Measurements from ENCODE around the gene ZNF23.

Gene ZNF23

GRCh38 chr16:71409011-71409775 is 52.9 kb downstream of the ZNF23 start:
- CTCF ChIA-PET = no interaction called here
- POLR2A ChIA-PET = no interaction called here
- TF ChIP-seq PKNOX1 (IDR thresholded peaks at IDR 0.05) (no peak), HDGF (IDR thresholded peaks at IDR 0.05; ENCODE audit: borderline replicate concordance) (no peak), BHLHE40 (IDR thresholded peaks at IDR 0.05; ENCODE audit: borderline replicate concordance) (no peak), LEF1 (IDR thresholded peaks at IDR 0.05; ENCODE audit: borderline replicate concordance) (no peak), FOXM1 (IDR thresholded peaks at IDR 0.05; ENCODE audit: borderline replicate concordance) (no peak), CTBP1 (IDR thresholded peaks at IDR 0.05; ENCODE audit: borderline replicate concordance) (no peak), SUZ12 (IDR thresholded peaks at IDR 0.05) (no peak), SP1 (IDR thresholded peaks at IDR 0.05) (no peak), L3MBTL2 (conservative IDR thresholded peaks at IDR 0.05) (no peak), ZNF384 (IDR thresholded peaks at IDR 0.05) (no peak)
- DNase-seq (ENCODE audit: extremely low spot score) = no peak

GRCh38 chr16:71408536-71408935 is 53.5 kb downstream of the ZNF23 start:
- ChIA-PET POLR2A (no interaction called here), CTCF (no interaction called here)
- TF ChIP-seq LEF1 (IDR thresholded peaks at IDR 0.05; ENCODE audit: borderline replicate concordance) = no peak
- no peak for DNase-seq (ENCODE audit: extremely low spot score)

- POLR2A ChIA-PET = no interaction called here
- DNase-seq (ENCODE audit: extremely low spot score) = no peak
- TF ChIP-seq ZNF384 (IDR thresholded peaks at IDR 0.05) (no peak), HDGF (IDR thresholded peaks at IDR 0.05; ENCODE audit: borderline replicate concordance) (no peak), TARDBP (IDR thresholded peaks at IDR 0.05) (no peak), BHLHE40 (IDR thresholded peaks at IDR 0.05; ENCODE audit: borderline replicate concordance) (no peak), NFRKB (IDR thresholded peaks at IDR 0.05) (no peak), ARNT (IDR thresholded peaks at IDR 0.05) (no peak)
- CTCF ChIA-PET = no interaction called here
These were observed 54.3 kb downstream of the ZNF23 start for GRCh38 chr16:71407731-71408130.

GRCh38 chr16:71406724-71407123 is 55.3 kb downstream of the ZNF23 start:
- DNase-seq (ENCODE audit: extremely low spot score) = no peak
- ChIA-PET CTCF (no interaction called here), POLR2A (no interaction called here)
- TF ChIP-seq BHLHE40 (IDR thresholded peaks at IDR 0.05; ENCODE audit: borderline replicate concordance) = no peak
- no peak for TF ChIP-seq FOXM1 (IDR thresholded peaks at IDR 0.05; ENCODE audit: borderline replicate concordance)
- TF ChIP-seq SP1 (IDR thresholded peaks at IDR 0.05) = no peak
- TF ChIP-seq ARNT (IDR thresholded peaks at IDR 0.05) = no peak
- no peak for TF ChIP-seq HDGF (IDR thresholded peaks at IDR 0.05; ENCODE audit: borderline replicate concordance)
- no peak for TF ChIP-seq FOXA1 (IDR thresholded peaks at IDR 0.05)
- no peak for TF ChIP-seq FOXK2 (IDR thresholded peaks at IDR 0.05)
- no peak for TF ChIP-seq TARDBP (IDR thresholded peaks at IDR 0.05)
- TF ChIP-seq ELF4 (IDR thresholded peaks at IDR 0.05) = no peak

GRCh38 chr16:71406316-71406715 is 55.7 kb downstream of the ZNF23 start:
- DNase-seq (ENCODE audit: extremely low spot score) = no peak
- ChIA-PET POLR2A (no interaction called here), CTCF (no interaction called here)
- TF ChIP-seq PKNOX1 (IDR thresholded peaks at IDR 0.05) = no peak
- no peak for TF ChIP-seq BHLHE40 (IDR thresholded peaks at IDR 0.05; ENCODE audit: borderline replicate concordance)
- no peak for TF ChIP-seq L3MBTL2 (conservative IDR thresholded peaks at IDR 0.05)
- TF ChIP-seq ARNT (IDR thresholded peaks at IDR 0.05) = no peak
- no peak for TF ChIP-seq TARDBP (IDR thresholded peaks at IDR 0.05)
- TF ChIP-seq NFRKB (IDR thresholded peaks at IDR 0.05) = no peak
- no peak for TF ChIP-seq HDGF (IDR thresholded peaks at IDR 0.05; ENCODE audit: borderline replicate concordance)
- no peak for TF ChIP-seq FOXK2 (IDR thresholded peaks at IDR 0.05)
- no peak for TF ChIP-seq ELF4 (IDR thresholded peaks at IDR 0.05)
- TF ChIP-seq CTBP1 (IDR thresholded peaks at IDR 0.05; ENCODE audit: borderline replicate concordance) = no peak
- no peak for TF ChIP-seq LEF1 (IDR thresholded peaks at IDR 0.05; ENCODE audit: borderline replicate concordance)
- no peak for TF ChIP-seq ZNF384 (IDR thresholded peaks at IDR 0.05)
- TF ChIP-seq FOXA1 (IDR thresholded peaks at IDR 0.05) = no peak
- TF ChIP-seq SUZ12 (IDR thresholded peaks at IDR 0.05) = no peak
- TF ChIP-seq SP1 (IDR thresholded peaks at IDR 0.05) = no peak
- no peak for TF ChIP-seq FOXM1 (IDR thresholded peaks at IDR 0.05; ENCODE audit: borderline replicate concordance)

- no peak for DNase-seq (ENCODE audit: extremely low spot score)
- TF ChIP-seq FOXA1 (IDR thresholded peaks at IDR 0.05) = no peak
- TF ChIP-seq TARDBP (IDR thresholded peaks at IDR 0.05) = no peak
- TF ChIP-seq PKNOX1 (IDR thresholded peaks at IDR 0.05) = no peak
- no peak for TF ChIP-seq SP1 (IDR thresholded peaks at IDR 0.05)
- TF ChIP-seq FOXM1 (IDR thresholded peaks at IDR 0.05; ENCODE audit: borderline replicate concordance) = no peak
- TF ChIP-seq CTBP1 (IDR thresholded peaks at IDR 0.05; ENCODE audit: borderline replicate concordance) = no peak
- TF ChIP-seq SUZ12 (IDR thresholded peaks at IDR 0.05) = no peak
- no peak for TF ChIP-seq ELF4 (IDR thresholded peaks at IDR 0.05)
- no peak for TF ChIP-seq BHLHE40 (IDR thresholded peaks at IDR 0.05; ENCODE audit: borderline replicate concordance)
- no peak for TF ChIP-seq LEF1 (IDR thresholded peaks at IDR 0.05; ENCODE audit: borderline replicate concordance)
- no peak for TF ChIP-seq FOXK2 (IDR thresholded peaks at IDR 0.05)
- TF ChIP-seq ARNT (IDR thresholded peaks at IDR 0.05) = no peak
- no peak for TF ChIP-seq ZNF384 (IDR thresholded peaks at IDR 0.05)
- TF ChIP-seq NFRKB (IDR thresholded peaks at IDR 0.05) = no peak
- no peak for TF ChIP-seq L3MBTL2 (conservative IDR thresholded peaks at IDR 0.05)
- TF ChIP-seq HDGF (IDR thresholded peaks at IDR 0.05; ENCODE audit: borderline replicate concordance) = no peak
- POLR2A ChIA-PET = no interaction called here
- CTCF ChIA-PET = interaction anchor here (1.6 kb wide), 1 partner anchor 9 kb away, joined by 6 read pairs; no protein-coding TSS in a partner anchor
These were observed 57.7 kb downstream of the ZNF23 start for GRCh38 chr16:71404364-71404763.
